ENCODE results near the gene CDHR2. TPM values are rescaled to one million over a fixed set of nuclear protein-coding genes. Genes with fewer than 3 reads are reported as not detected.

CDHR2 gene
- total and polyA plus RNA-seq, 2 of the 13 experiments (the other 11 are each of a cell fraction or from before 2014, with no cell fraction given) = 17.9 to 20.9 TPM

GRCh38 chr5:176611435-176611834, 62.3 kb downstream of the CDHR2 start (continued):
- TF ChIP-seq ZSCAN12 (CRISPR knock-in tag; IDR thresholded peaks at IDR 0.05) (peak; percentile 62; the same call in 1 of the 2 replicates), KDM5B (CRISPR knock-in tag; IDR thresholded peaks at IDR 0.05; ENCODE audit: borderline replicate concordance) (no peak), MEIS1 (CRISPR knock-in tag; IDR thresholded peaks at IDR 0.05; ENCODE audit: borderline replicate concordance) (no peak), ZNF704 (CRISPR knock-in tag; IDR thresholded peaks at IDR 0.05; ENCODE audit: borderline replicate concordance) (no peak), TGIF2 (CRISPR knock-in tag; IDR thresholded peaks at IDR 0.05) (peak; percentile 79; the same call in 1 of the 2 replicates), DPF2 (CRISPR knock-in tag; IDR thresholded peaks at IDR 0.05; ENCODE audit: borderline replicate concordance, low read depth) (no peak), ZNF574 (CRISPR knock-in tag; IDR thresholded peaks at IDR 0.05) (peak; percentile 46; the same call in 1 of the 2 replicates), REPIN1 (CRISPR knock-in tag; IDR thresholded peaks at IDR 0.05; ENCODE audit: borderline replicate concordance, low read depth) (no peak), CENPT (CRISPR knock-in tag; IDR thresholded peaks at IDR 0.05; ENCODE audit: low read depth) (no peak), DBP (CRISPR knock-in tag; IDR thresholded peaks at IDR 0.05; ENCODE audit: not compliant biosample characterization) (peak; percentile 69), ZBTB8A (CRISPR knock-in tag; IDR thresholded peaks at IDR 0.05; ENCODE audit: borderline replicate concordance, low read depth) (no peak), KLF6 (CRISPR knock-in tag; IDR thresholded peaks at IDR 0.05) (peak; percentile 97), MEIS2 (CRISPR knock-in tag; IDR thresholded peaks at IDR 0.05) (0 out of 2 replicates have a peak, but pooled peaks have one; percentile 65), HMG20B (CRISPR knock-in tag; conservative IDR thresholded peaks at IDR 0.05) (no peak), KDM4B (CRISPR knock-in tag; IDR thresholded peaks at IDR 0.05) (peak; percentile 85; the same call in 1 of the 2 replicates)
- TF ChIP-seq, protein P1, sequence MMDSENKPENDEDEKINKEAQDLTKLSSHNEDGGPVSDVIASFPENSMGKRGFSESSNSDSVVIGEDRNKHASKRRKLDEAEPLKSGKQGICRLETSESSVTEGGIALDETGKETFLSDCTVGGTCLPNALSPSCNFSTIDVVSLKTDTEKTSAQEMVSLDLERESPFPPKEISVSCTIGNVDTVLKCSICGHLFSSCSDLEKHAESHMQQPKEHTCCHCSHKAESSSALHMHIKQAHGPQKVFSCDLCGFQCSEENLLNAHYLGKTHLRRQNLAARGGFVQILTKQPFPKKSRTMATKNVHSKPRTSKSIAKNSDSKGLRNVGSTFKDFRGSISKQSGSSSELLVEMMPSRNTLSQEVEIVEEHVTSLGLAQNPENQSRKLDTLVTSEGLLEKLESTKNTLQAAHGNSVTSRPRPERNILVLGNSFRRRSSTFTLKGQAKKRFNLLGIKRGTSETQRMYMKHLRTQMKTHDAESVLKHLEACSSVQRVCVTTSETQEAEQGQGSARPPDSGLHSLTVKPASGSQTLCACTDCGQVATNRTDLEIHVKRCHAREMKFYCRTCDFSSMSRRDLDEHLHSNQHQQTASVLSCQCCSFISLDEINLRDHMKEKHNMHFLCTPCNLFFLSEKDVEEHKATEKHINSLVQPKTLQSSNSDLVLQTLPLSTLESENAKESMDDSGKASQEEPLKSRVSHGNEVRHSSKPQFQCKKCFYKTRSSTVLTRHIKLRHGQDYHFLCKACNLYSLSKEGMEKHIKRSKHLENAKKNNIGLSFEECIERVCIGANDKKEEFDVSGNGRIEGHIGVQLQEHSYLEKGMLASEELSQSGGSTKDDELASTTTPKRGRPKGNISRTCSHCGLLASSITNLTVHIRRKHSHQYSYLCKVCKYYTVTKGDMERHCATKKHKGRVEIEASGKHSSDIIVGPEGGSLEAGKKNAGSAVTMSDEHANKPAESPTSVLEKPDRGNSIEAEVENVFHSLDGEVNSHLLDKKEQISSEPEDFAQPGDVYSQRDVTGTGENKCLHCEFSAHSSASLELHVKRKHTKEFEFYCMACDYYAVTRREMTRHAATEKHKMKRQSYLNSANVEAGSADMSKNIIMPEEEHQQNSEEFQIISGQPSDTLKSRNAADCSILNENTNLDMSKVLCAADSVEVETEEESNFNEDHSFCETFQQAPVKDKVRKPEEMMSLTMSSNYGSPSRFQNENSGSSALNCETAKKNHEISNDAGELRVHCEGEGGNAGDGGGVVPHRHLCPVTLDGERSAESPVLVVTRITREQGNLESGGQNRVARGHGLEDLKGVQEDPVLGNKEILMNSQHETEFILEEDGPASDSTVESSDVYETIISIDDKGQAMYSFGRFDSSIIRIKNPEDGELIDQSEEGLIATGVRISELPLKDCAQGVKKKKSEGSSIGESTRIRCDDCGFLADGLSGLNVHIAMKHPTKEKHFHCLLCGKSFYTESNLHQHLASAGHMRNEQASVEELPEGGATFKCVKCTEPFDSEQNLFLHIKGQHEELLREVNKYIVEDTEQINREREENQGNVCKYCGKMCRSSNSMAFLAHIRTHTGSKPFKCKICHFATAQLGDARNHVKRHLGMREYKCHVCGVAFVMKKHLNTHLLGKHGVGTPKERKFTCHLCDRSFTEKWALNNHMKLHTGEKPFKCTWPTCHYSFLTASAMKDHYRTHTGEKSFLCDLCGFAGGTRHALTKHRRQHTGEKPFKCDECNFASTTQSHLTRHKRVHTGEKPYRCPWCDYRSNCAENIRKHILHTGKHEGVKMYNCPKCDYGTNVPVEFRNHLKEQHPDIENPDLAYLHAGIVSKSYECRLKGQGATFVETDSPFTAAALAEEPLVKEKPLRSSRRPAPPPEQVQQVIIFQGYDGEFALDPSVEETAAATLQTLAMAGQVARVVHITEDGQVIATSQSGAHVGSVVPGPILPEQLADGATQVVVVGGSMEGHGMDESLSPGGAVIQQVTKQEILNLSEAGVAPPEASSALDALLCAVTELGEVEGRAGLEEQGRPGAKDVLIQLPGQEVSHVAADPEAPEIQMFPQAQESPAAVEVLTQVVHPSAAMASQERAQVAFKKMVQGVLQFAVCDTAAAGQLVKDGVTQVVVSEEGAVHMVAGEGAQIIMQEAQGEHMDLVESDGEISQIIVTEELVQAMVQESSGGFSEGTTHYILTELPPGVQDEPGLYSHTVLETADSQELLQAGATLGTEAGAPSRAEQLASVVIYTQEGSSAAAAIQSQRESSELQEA (CRISPR knock-in tag; IDR thresholded peaks at IDR 0.05; ENCODE audit: not compliant biosample characterization) = no peak

Data from HepG2 (cell line).